K562 (cell line): ENCODE measurements around the gene RTP5.

Source experiments
- JUND ChIP-seq, 2 experiments: IDR thresholded peaks; 2 replicates in 1 of 2; 3 replicates in 1 of 2; pipeline ENCODE4 v1.6.1; 2011; ENCODE audit warnings: borderline replicate concordance in 2 of 2, low read depth in 2 of 2, low read length in 2 of 2, improper control_type of control experiment in 1 of 2, missing biosample characterization in 1 of 2, missing genetic modification characterization in 1 of 2, missing genetic modification reagents in 1 of 2
- MAFK ChIP-seq: IDR thresholded peaks from 2 replicates; pipeline ENCODE4 v1.6.1; 2011; ENCODE audit warnings: low read length, improper control_type of control experiment
- NRF1 ChIP-seq, 2 experiments: fragments of 450-650 bp; IDR thresholded peaks in 1 of 2; conservative IDR thresholded peaks in 1 of 2; 2 replicates each; pipeline ENCODE4 v1.6.1; 2014; ENCODE audit warnings: mild to moderate bottlenecking in 2 of 2
- POLR2A ChIP-seq: fragments of 450-650 bp; conservative IDR thresholded peaks from 2 replicates; pipeline ENCODE4 v1.6.1; 2016
- PREB ChIP-seq: sonication (generic); formaldehyde crosslinking; IDR thresholded peaks from 2 replicates; pipeline ENCODE4 v1.8.1; 2023; ENCODE audit warnings: mild to moderate bottlenecking, missing genetic modification reagents
- SMAD1 ChIP-seq: fragments of 150-350 bp; IDR thresholded peaks from 2 replicates; pipeline ENCODE4 v1.6.1; 2014; ENCODE audit warnings: low read length, low read depth; ENCODE audit not compliant: partially characterized antibody
- SUPT5H ChIP-seq: fragments of 450-650 bp; IDR thresholded peaks from 2 replicates; pipeline ENCODE4 v1.6.1; 2016
- THAP7 ChIP-seq: fragments of 250-450 bp; sonication (Bioruptor Pico); IDR thresholded peaks from 2 replicates; pipeline ENCODE4 v1.5.0; 2021
- ZNF512 ChIP-seq: IDR thresholded peaks from 2 replicates; pipeline ENCODE4 v1.6.1; 2016; ENCODE audit warnings: missing genetic modification characterization, missing compliant biosample characterization
- TF ChIP-seq, protein P1 (sequence below), 3 experiments: IDR thresholded peaks in 2 of 3; conservative IDR thresholded peaks in 1 of 3; 2 replicates each; pipeline ENCODE4 v1.5.1; 2011 to 2012; ENCODE audit warnings: low read length in 3 of 3, mild to moderate bottlenecking in 3 of 3, control low read depth in 2 of 3, improper control_type of control experiment in 1 of 3, inconsistent platforms in 1 of 3, low read depth in 1 of 3, mixed read lengths in 1 of 3, moderate library complexity in 1 of 3; ENCODE audit not compliant: insufficient read depth in 2 of 3
- TF ChIP-seq, protein P2 (sequence below), 2 experiments: fragments of 450-650 bp; conservative IDR thresholded peaks; 2 replicates each; pipeline ENCODE4 v1.6.1; 2017; ENCODE audit warnings: mild to moderate bottlenecking in 2 of 2, moderate library complexity in 2 of 2

- TF ChIP-seq POLR2A (no peak), SUPT5H (no peak), PREB (CRISPR knock-in tag) (no peak), NRF1 (conservative IDR thresholded peaks at IDR 0.05 in 1 of 2, IDR thresholded peaks at IDR 0.05 in 1 of 2) (no peak), SMAD1 (no peak), THAP7 (CRISPR knock-in tag) (no peak), JUND (IDR thresholded peaks at IDR 0.05; ENCODE audit: borderline replicate concordance, low read depth, low read length) (no peak), JUND (tag; IDR thresholded peaks at IDR 0.05; ENCODE audit: borderline replicate concordance, low read depth, low read length) (no peak), MAFK (no peak), ZNF512 (tag) (no peak)
- TF ChIP-seq, protein P1, sequence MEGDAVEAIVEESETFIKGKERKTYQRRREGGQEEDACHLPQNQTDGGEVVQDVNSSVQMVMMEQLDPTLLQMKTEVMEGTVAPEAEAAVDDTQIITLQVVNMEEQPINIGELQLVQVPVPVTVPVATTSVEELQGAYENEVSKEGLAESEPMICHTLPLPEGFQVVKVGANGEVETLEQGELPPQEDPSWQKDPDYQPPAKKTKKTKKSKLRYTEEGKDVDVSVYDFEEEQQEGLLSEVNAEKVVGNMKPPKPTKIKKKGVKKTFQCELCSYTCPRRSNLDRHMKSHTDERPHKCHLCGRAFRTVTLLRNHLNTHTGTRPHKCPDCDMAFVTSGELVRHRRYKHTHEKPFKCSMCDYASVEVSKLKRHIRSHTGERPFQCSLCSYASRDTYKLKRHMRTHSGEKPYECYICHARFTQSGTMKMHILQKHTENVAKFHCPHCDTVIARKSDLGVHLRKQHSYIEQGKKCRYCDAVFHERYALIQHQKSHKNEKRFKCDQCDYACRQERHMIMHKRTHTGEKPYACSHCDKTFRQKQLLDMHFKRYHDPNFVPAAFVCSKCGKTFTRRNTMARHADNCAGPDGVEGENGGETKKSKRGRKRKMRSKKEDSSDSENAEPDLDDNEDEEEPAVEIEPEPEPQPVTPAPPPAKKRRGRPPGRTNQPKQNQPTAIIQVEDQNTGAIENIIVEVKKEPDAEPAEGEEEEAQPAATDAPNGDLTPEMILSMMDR (IDR thresholded peaks at IDR 0.05 in 2 of 3, conservative IDR thresholded peaks at IDR 0.05 in 1 of 3; ENCODE audit: insufficient read depth in 2 of 3, low read depth in 1 of 3, low read length in 3 of 3): no peak
- TF ChIP-seq, protein P2, sequence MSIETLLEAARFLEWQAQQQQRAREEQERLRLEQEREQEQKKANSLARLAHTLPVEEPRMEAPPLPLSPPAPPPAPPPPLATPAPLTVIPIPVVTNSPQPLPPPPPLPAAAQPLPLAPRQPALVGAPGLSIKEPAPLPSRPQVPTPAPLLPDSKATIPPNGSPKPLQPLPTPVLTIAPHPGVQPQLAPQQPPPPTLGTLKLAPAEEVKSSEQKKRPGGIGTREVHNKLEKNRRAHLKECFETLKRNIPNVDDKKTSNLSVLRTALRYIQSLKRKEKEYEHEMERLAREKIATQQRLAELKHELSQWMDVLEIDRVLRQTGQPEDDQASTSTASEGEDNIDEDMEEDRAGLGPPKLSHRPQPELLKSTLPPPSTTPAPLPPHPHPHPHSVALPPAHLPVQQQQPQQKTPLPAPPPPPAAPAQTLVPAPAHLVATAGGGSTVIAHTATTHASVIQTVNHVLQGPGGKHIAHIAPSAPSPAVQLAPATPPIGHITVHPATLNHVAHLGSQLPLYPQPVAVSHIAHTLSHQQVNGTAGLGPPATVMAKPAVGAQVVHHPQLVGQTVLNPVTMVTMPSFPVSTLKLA (conservative IDR thresholded peaks at IDR 0.05): no peak
Measured at GRCh38 chr2:241850544-241851324, 18.8 kb upstream of the RTP5 start.
